ENCODE results near the gene RBM38. TPM values are rescaled to one million over a fixed set of nuclear protein-coding genes. Genes with fewer than 3 reads are reported as not detected.

RBM38 gene
- total and polyA plus RNA-seq, 2 of the 13 experiments (the other 11 are each of a cell fraction or from before 2014, with no cell fraction given): 24.2 to 34.2 TPM

- TF ChIP-seq ZNF317 (CRISPR knock-in tag; IDR thresholded peaks at IDR 0.05) (no peak; the same call in none of the 2 replicates), ELF4 (CRISPR knock-in tag; IDR thresholded peaks at IDR 0.05; ENCODE audit: borderline replicate concordance) (peak; percentile 66; the same call in 1 of the 2 replicates), MTF1 (CRISPR knock-in tag; IDR thresholded peaks at IDR 0.05) (no peak), BRCA1 (CRISPR knock-in tag; IDR thresholded peaks at IDR 0.05) (0 out of 2 replicates have a peak, but pooled peaks have one; percentile 4), ZNF282 (IDR thresholded peaks at IDR 0.05; ENCODE audit: partially characterized antibody) (no peak), RXRB (CRISPR knock-in tag; IDR thresholded peaks at IDR 0.05; ENCODE audit: borderline replicate concordance) (no peak), ZNF326 (CRISPR knock-in tag; IDR thresholded peaks at IDR 0.05; ENCODE audit: borderline replicate concordance) (no peak), NCOA2 (CRISPR knock-in tag; IDR thresholded peaks at IDR 0.05) (0 out of 2 replicates have a peak, but pooled peaks have one; percentile 11), ATRX (CRISPR knock-in tag; IDR thresholded peaks at IDR 0.05; ENCODE audit: borderline replicate concordance) (no peak), MAFG (CRISPR knock-in tag; IDR thresholded peaks at IDR 0.05) (no peak), SP5 (CRISPR knock-in tag; IDR thresholded peaks at IDR 0.05; ENCODE audit: borderline replicate concordance, low read depth) (0 out of 2 replicates have a peak, but pooled peaks have one; percentile 10), MEF2D (CRISPR knock-in tag; IDR thresholded peaks at IDR 0.05) (no peak; the same call in 1 of the 2 replicates), E2F5 (CRISPR knock-in tag; conservative IDR thresholded peaks at IDR 0.05) (0 out of 2 replicates have a peak, but pooled peaks have one; percentile 30), CSRNP2 (CRISPR knock-in tag; conservative IDR thresholded peaks at IDR 0.05; ENCODE audit: low read depth) (no peak), ZNF30 (CRISPR knock-in tag; IDR thresholded peaks at IDR 0.05) (peak; percentile 63; the same call in 1 of the 2 replicates), HDAC1 (CRISPR knock-in tag; IDR thresholded peaks at IDR 0.05) (peak; percentile 95), ZNF577 (CRISPR knock-in tag; IDR thresholded peaks at IDR 0.05; ENCODE audit: borderline replicate concordance, low read depth) (no peak), CBX2 (IDR thresholded peaks at IDR 0.05; ENCODE audit: low read depth, low read length) (no peak), CBX2 (CRISPR knock-in tag; IDR thresholded peaks at IDR 0.05; ENCODE audit: low read depth) (no peak; the same call in 1 of the 2 replicates), TBX3 (IDR thresholded peaks at IDR 0.05; ENCODE audit: borderline replicate concordance) (no peak), CERS6 (CRISPR knock-in tag; IDR thresholded peaks at IDR 0.05) (no peak), HNF4G (IDR thresholded peaks at IDR 0.05; ENCODE audit: borderline replicate concordance, low read depth, low read length) (no peak), HNF4G (CRISPR knock-in tag; IDR thresholded peaks at IDR 0.05; ENCODE audit: borderline replicate concordance, low read depth) (no peak), TSC22D2 (CRISPR knock-in tag; IDR thresholded peaks at IDR 0.05; ENCODE audit: borderline replicate concordance) (peak; percentile 11; the same call in 1 of the 2 replicates), SP4 (CRISPR knock-in tag; IDR thresholded peaks at IDR 0.05) (peak; percentile 72; the same call in 1 of the 2 replicates), POLR2A (IDR thresholded peaks at IDR 0.05; ENCODE audit: insufficient read depth in 1 of 2, low read depth in 2 of 2, low read length in 2 of 2) (peak; percentile 92 to 97), ELF3 (CRISPR knock-in tag; IDR thresholded peaks at IDR 0.05) (peak; percentile 65; the same call in 1 of the 2 replicates), MATR3 (CRISPR knock-in tag; IDR thresholded peaks at IDR 0.05) (no peak), FOXK2 (IDR thresholded peaks at IDR 0.05) (0 out of 2 replicates have a peak, but pooled peaks have one; percentile 14), HOXD1 (CRISPR knock-in tag; IDR thresholded peaks at IDR 0.05) (no peak; the same call in 1 of the 2 replicates)
These were observed 40.0 kb upstream of the RBM38 start, which contains the start of gene RAE1 (continued) for GRCh38 chr20:57351042-57351783.
